PC-9 (cell line): ENCODE data around the gene PMS2.

Source experiments
- EZH2 ChIP-seq: fragments of 200-600 bp; sonication (generic); IDR thresholded peaks from 2 replicates; pipeline ENCODE4 v1.8.0; 2017; ENCODE audit warnings: antibody characterized with exemption, low read depth
- TF ChIP-seq, protein P1 (sequence below): fragments of 200-600 bp; sonication (generic); conservative IDR thresholded peaks from 2 replicates; pipeline ENCODE4 v1.6.1; 2017; ENCODE audit warnings: mixed run types, antibody characterized with exemption, mild to moderate bottlenecking, moderate library complexity

DNA sequence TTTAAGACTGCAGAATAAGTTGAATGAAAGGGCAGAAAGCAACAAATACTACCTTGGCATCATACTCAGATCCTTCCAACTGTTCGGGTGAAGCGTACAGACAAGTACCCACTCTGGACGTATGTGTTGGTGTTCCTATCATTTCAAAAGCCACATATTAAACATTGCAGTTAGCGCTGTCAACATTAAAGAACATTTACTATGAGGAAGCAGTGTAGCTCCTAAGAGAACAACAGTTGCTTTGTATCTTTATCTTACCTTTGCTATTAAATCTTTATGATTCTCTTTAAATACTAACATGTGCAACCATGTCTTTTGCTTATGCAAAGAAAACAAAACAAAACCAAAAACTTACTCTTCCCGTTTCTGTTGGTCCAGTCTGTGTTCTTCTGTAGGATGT, 19.7 kb upstream of the PMS2 start:
- no peak for TF ChIP-seq EZH2
- TF ChIP-seq, protein P1, sequence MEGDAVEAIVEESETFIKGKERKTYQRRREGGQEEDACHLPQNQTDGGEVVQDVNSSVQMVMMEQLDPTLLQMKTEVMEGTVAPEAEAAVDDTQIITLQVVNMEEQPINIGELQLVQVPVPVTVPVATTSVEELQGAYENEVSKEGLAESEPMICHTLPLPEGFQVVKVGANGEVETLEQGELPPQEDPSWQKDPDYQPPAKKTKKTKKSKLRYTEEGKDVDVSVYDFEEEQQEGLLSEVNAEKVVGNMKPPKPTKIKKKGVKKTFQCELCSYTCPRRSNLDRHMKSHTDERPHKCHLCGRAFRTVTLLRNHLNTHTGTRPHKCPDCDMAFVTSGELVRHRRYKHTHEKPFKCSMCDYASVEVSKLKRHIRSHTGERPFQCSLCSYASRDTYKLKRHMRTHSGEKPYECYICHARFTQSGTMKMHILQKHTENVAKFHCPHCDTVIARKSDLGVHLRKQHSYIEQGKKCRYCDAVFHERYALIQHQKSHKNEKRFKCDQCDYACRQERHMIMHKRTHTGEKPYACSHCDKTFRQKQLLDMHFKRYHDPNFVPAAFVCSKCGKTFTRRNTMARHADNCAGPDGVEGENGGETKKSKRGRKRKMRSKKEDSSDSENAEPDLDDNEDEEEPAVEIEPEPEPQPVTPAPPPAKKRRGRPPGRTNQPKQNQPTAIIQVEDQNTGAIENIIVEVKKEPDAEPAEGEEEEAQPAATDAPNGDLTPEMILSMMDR = no peak
